AG10803 (cell line): ENCODE measurements around the gene CBARP.

Experiments
- DNase-seq: peaks from one replicate; pipeline ENCODE4 v3.0.0; 2010; ENCODE audit warnings: low read depth
- H3K4me3 ChIP-seq: 2 replicates; pipeline ENCODE4 v1.5.1; 2011; ENCODE audit warnings: mild to moderate bottlenecking, low read length, control low read depth
- TF ChIP-seq, protein P1 (sequence below): conservative IDR thresholded peaks from 2 replicates; pipeline ENCODE4 v1.5.1; 2011; ENCODE audit warnings: mild to moderate bottlenecking, low read length, control low read depth, inconsistent platforms

CBARP gene

GRCh38 chr19:1270213-1270853, 32.5 kb upstream of the CBARP start:
- TF ChIP-seq, protein P1, sequence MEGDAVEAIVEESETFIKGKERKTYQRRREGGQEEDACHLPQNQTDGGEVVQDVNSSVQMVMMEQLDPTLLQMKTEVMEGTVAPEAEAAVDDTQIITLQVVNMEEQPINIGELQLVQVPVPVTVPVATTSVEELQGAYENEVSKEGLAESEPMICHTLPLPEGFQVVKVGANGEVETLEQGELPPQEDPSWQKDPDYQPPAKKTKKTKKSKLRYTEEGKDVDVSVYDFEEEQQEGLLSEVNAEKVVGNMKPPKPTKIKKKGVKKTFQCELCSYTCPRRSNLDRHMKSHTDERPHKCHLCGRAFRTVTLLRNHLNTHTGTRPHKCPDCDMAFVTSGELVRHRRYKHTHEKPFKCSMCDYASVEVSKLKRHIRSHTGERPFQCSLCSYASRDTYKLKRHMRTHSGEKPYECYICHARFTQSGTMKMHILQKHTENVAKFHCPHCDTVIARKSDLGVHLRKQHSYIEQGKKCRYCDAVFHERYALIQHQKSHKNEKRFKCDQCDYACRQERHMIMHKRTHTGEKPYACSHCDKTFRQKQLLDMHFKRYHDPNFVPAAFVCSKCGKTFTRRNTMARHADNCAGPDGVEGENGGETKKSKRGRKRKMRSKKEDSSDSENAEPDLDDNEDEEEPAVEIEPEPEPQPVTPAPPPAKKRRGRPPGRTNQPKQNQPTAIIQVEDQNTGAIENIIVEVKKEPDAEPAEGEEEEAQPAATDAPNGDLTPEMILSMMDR: no peak
- no peak for DNase-seq
- peak overlapping the region; percentile 94 for H3K4me3 ChIP-seq

DNA sequence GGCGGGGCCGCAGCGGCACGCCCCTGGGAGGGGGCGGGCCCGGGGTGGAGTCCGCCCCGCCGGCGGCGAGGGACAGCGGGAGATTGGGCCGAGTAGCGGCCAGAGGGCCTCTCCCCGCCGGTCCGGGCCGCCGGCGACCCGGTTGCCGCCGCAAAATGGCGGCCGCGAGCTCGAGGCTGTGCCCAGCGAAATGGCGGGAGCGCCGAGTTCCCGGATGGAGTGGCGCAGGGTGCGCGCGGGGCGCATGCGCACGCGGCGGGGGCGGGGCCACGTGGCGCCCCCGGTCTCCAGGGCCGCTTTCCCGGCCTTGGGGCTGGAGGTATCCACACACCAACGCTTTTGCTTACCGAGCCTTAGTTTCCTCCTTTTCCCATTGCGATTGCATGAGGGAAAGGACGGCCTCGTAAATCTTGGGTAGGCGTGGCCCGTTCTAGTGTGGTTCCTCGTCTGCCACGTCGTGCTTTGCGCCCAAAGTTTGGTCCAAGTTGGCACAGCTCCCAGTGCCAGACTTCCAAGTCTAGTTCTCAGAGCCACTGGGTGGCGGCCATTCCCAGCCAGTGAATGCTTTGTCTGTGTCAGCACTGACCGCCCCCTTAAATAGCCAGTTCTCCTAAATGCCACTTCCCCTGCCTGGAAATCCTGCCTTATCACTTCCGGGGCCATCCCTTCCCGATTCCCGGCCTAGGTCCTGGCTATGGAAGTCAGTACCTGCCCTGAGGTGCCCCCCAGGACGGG, 31.8 kb upstream of the CBARP start:
- DNase-seq: peak; percentile 91
- TF ChIP-seq, protein P1: peak; percentile 12; the same call in 1 of the 2 replicates
- H3K4me3 ChIP-seq: peak overlapping the region; percentile 94

DNA sequence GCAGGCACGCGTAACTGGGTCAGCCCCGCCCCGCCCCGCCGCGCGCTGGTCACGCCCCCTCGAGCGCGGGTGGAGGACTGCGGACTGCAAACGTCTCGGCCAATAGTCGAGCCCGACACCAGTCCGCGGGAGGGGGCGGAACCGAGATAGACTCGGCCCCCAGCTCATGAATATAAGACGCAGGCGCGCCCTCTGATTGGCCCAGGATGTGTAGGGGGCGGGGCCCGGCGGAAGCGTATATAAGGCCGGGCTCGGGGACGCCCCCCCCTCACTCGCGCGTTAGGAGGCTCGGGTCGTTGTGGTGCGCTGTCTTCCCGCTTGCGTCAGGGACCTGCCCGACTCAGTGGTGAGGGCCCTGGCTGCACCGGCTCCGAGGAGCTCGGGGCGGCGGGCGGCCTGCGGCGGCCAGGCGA, 31.3 kb upstream of the CBARP start, which contains the start of gene CIRBP:
TSS of gene CIRBP (plus strand) at position 268 of the 413 bp plus-strand sequence. CDS start 1,602 bp downstream, outside the sequence.
- TF ChIP-seq, protein P1: no peak
- H3K4me3 ChIP-seq: peak within 1 kb of the TSS; percentile 94
- peak; percentile 99 for DNase-seq

- TF ChIP-seq, protein P1: no peak
- H3K4me3 ChIP-seq: peak overlapping the region; percentile 31
- no peak for DNase-seq
Measured at GRCh38 chr19:1268226-1269064, 30.6 kb upstream of the CBARP start.

GRCh38 chr19:1267477-1268225, 29.8 kb upstream of the CBARP start:
- DNase-seq: no peak
- TF ChIP-seq, protein P1: no peak
- H3K4me3 ChIP-seq: peak overlapping the region; percentile 63

- peak; percentile 44 for DNase-seq
- TF ChIP-seq, protein P1: peak; percentile 61
- H3K4me3 ChIP-seq: peak overlapping the region; percentile 63
Measured at GRCh38 chr19:1266916-1267476, 29.2 kb upstream of the CBARP start.
